HS-27A (cell line): ENCODE measurements around the gene MLXIPL.

Source experiments
- DNase-seq: peaks from one replicate; pipeline ENCODE4 v3.0.0-alpha.2; 2012; ENCODE audit warnings: low read depth, missing footprints

MLXIPL gene

GRCh38 chr7:73549176-73549575, 75.1 kb downstream of the MLXIPL start:
- DNase-seq: no peak

- DNase-seq: no peak
Measured at GRCh38 chr7:73547841-73548240, 76.5 kb downstream of the MLXIPL start.

DNA sequence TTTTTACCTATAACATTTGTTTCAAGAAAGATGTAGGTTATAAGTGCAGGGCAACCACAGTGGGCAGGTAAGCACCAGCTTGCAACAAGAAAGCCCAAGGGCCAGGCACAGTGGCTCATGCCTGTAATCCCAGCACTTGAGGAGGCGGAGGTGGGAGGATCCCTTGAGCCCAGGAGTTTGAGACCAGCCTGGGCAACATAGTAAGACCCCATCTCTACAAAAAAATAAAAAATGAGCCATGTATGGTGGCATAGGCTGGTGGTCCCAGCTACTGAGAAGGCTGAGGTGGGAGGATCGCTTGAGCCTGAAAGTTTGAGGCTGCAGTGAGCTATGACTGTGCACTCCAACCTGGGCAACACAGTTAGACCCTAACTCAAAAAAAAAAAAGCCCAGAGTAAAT, 79.6 kb downstream of the MLXIPL start:
- DNase-seq: no peak
